ENCODE measurements around the gene ASB7.
"Not testable (repeated sequence)": the region's sequence is repeated elsewhere in the genome, so short reads cannot be mapped to it uniquely, and the experiment has no call there.

ASB7 gene, protein sequence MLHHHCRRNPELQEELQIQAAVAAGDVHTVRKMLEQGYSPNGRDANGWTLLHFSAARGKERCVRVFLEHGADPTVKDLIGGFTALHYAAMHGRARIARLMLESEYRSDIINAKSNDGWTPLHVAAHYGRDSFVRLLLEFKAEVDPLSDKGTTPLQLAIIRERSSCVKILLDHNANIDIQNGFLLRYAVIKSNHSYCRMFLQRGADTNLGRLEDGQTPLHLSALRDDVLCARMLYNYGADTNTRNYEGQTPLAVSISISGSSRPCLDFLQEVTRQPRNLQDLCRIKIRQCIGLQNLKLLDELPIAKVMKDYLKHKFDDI

GRCh38 chr15:100602064-100602822 is at the start of gene ASB7, which contains the start of gene LINS1:
TSS of gene ASB7 (plus strand) at chr15:100602589. CDS start at chr15:100612217, 9,628 bp downstream.
TSS of gene LINS1 (minus strand) at chr15:100602184. CDS start at chr15:100580842, 21,342 bp downstream.
- DNase-seq = peak; percentile 100

DNA sequence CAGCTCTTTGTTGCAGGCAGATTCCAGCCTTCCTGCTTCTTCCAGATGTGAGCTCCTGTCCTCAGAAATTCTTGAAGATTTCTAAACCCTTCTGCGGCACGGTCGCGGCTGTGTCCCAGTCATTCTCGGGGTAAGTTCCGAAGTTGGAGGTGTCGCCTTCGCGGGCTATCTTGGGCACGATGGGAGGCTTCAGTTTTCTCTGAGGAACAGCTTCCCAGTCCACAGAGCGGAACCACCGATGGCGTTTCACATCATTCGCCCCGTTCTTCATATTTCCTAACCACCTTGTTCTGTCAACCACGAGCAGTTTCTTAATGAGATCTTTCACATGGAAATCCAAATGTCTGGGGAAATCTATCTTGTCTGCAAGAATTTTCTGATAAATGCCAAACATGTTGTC is 48.9 kb upstream of the ASB7 start:
- DNase-seq = no peak

- DNase-seq = no peak
Observed at GRCh38 chr15:100558771-100559254, 43.6 kb upstream of the ASB7 start.

GRCh38 chr15:100559330-100559729 is 43.1 kb upstream of the ASB7 start:
- DNase-seq = peak; percentile 73 to 79 (median 75)

- DNase-seq = peak; percentile 52 to 66 (median 65)
Observed at GRCh38 chr15:100560323-100560722, 42.1 kb upstream of the ASB7 start.

DNA sequence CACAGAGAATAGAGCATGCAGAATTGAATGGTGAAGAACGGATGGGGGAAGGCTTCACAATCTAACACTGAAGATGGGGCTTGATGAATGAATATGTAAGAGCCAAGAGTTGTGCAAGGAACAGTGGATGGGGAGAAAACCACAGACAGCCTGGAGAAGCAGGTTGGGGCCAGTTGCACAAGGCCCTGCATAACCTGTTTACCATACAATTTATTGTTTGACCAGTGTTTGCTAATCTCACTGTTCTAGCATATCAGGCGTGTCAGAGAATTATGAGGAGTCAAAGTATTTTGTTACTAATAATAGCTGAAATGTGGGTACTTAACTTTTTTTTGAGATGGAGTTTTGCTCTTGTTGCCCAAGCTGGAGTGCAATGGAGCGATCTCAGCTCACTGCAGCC is 36.8 kb upstream of the ASB7 start:
- DNase-seq = no peak

DNA sequence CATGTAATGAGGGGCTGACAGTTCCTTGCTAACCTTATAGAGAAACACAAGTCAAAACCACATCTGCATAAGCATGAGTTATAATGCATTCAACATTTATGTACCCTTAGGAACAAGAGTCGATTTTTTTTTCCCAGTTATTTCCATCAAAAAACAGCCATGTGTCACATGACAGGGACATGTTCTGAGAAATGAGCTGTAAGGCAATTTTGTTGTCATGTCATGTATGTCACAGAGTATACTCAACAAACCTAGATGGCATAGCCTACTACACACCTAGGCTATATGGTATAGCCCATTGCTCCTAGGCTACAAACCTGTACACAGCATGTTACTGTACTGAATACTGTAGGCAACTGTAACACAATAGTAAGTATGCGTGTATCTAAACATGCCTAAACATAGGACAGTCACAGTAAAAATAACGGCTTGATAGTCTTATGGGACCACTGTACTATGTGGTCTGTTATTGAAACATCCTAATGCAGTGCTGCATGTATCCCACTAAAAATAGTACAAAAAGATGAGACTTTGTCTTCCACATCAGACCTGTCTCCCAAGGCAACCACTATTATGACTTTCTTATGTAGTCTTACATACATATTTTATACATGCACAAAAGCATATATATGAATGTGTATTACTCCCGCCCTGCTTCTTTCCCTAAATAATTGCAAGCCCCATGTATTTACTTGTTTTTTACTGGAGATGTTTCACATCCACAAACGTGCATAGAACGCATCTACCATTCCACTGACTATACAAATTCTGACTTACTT is 35.4 kb upstream of the ASB7 start:
- DNase-seq = no peak

DNA sequence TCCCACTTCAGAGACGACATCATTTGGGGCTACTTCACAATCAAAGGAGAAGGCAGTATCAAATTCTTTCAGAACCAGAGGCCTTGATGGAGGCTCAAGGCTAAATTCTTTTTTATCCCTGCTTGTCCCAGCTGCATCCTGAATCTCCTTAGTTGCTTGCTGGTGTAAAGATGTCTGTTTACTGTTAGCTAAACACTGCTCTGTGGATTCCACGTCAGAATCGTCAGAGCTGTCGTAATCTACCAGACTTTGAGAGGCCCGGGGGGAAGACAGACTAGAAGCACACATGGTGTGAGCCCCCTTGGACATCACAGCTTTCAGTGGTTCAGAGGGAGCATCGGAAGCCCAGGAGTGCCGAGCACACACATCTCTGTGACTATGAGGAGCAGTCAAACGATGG is 33.0 kb upstream of the ASB7 start:
- DNase-seq = no peak

DNA sequence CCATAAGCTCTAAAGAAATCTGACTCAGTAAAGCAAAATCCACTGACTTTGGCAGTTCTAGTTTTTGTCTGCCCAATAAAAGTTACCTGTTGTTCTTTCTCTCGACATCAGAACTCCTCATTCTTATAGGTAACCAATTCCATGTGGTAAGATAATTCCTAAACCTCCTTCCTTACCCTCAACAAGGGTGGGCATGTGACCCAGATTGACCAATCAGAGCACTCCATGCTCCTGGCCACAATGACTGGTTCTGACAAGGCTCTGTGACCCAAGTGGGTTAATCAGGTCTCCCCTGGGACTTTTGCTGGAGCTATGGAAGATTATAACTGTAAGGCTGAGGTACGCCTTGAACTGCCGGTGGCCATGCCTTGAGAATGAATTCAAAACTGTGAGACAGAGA is 32.1 kb upstream of the ASB7 start:
- DNase-seq = peak in 1 of 3 donors; percentile 3

DNA sequence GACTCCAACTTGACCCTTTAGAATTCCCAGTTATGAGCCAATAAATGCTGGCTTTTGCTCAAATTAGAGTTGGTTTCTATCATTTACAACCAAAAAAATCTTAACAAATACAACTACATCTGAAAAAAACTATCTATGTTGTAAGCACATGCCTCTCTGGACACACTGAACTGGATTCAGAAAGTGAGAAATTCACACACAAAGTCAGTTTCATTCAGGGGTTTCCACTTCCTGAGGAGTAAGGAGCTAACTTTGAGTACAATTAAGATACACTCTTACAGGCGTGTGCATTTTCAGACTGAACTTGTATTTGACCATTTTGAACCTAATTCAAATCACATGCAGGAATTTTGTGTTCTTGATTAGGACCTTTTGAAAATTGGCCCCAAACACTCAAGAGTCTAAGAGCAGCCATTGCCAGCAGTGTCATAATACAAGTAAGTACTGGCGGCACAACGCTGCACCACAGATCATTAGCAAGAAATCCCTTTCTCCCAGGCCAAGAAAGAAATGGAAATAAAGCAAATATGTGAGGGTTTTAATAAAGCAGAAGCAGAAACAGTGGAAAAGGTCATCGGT is 31.6 kb upstream of the ASB7 start:
- no peak for DNase-seq

GRCh38 chr15:100571592-100572167 is 30.7 kb upstream of the ASB7 start:
- no peak for DNase-seq

- DNase-seq = peak; percentile 10 to 78 (median 73)
Observed at GRCh38 chr15:100572362-100572983, 29.9 kb upstream of the ASB7 start.

GRCh38 chr15:100573526-100573925 is 28.9 kb upstream of the ASB7 start:
- no peak for DNase-seq

- DNase-seq = no peak
Observed at GRCh38 chr15:100580414-100580813, 22.0 kb upstream of the ASB7 start.

DNA sequence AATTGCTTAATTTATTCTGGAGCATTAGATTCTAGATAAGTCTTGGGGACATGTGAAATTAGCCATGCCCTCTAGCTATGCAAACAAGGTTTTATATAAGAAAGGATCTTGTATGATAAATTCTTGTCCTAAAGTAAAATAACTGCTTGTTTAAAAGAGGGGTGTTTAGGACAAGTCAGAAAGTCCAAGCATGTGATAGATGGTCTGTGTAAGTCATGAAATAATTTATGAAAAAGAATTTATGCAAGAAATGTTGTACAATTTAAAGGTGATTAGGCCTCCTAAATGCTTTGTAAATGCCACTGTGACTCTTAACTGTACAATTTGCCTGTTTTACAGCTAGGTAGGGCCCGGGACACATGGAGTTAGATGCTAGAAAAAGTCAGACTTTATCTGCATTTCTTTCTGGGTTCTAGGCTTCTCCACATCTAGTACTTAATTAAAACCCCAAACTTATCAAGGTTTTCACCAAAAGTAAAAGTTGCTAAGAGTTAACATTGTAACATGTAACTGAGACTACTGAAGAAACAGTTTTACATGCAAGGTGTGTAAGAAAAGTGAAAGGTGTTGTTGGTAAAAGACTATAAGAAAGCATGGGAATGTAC is 13.6 kb upstream of the ASB7 start:
- no peak for DNase-seq

GRCh38 chr15:100591163-100591562 is 11.2 kb upstream of the ASB7 start:
- not testable (repeated sequence) for DNase-seq

GRCh38 chr15:100591835-100592234 is 10.6 kb upstream of the ASB7 start:
- DNase-seq = no peak

- no peak for DNase-seq
Observed at GRCh38 chr15:100592898-100593297, 9.5 kb upstream of the ASB7 start.

DNA sequence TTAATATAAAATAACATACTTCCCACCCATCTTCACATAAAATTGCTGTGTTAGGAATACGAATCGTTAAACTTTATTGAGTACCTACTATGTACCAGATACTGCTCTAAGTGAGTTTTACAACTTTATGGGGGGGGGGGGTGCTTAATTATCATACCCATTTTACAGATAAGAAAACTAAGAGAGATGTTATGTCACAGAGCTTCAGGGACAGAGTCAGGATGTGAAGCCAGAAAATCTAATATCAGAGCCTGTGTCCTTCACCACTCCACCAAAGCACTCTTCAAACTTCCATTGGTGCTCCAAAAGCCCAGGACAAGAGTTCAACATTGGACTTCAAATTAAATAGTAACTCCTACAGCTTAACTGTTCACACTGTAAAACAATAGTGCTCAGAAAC is 9.0 kb upstream of the ASB7 start:
- DNase-seq = no peak

- no peak for DNase-seq
Observed at GRCh38 chr15:100595964-100596363, 6.4 kb upstream of the ASB7 start.

DNA sequence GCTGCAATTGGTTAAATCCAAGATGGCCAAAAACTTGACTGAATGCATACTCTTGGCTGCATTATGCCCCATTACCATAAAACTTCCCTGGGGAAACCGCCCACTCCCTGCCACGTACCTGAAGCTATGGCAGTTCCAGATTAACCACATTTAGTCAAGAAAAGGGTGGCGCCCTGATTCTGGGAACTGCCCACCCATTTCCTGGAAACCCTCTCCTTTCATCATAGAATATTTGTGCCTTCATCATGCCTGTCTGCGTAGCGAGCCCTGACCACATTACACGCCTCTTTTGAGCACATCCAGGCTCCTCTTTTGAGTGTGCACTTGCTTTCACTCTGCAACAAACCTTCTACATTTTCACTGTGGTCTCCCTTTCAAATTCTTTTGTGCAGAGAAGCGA is 5.6 kb upstream of the ASB7 start:
- peak; percentile 22 to 63 (median 60) for DNase-seq

- no peak for DNase-seq
Observed at GRCh38 chr15:100597862-100598261, 4.5 kb upstream of the ASB7 start.

Data from suppressor macrophage treated with lipopolysaccharide for 1 hour (primary cell).